A549 treated with AZD2906 at 1 μM for 4 hours (cell line): ENCODE data around the gene CHP2. TPM values are rescaled to one million over a fixed set of nuclear protein-coding genes. Genes with fewer than 3 reads are reported as not detected.

Source experiments
- total RNA-seq: library from RNA; stranded (reverse); fragments of 200-300 nt; extraction: Qiagen RNA extraction; gene quantifications from 5 replicates; pipeline ENCODE4 v1.2.3, GENCODE V29; 2022

The CHP2 gene
- 0.03 TPM in 1 of 5 replicates, not detected in the others for total RNA-seq

GRCh38 chr16:23754594-23755483, at the start of gene CHP2:
Gene CHP2, plus strand, starts transcription at chr16:23755026. Its CDS starts 24 bp downstream, at chr16:23755050.

GRCh38 chr16:23712976-23713375, 41.9 kb upstream of the CHP2 start, which contains the start of gene ERN2:
Gene ERN2, minus strand, starts transcription at chr16:23713222. Its CDS starts 35 bp downstream, at chr16:23713187.

Other genes starting within 250 kb of the CHP2 start
- 24.6 to 29.8 TPM (median 26.3 TPM) in 5 replicates for gene GGA2, start 244.5 kb upstream of the CHP2 start, total RNA-seq
- gene EARS2, start 197.7 kb upstream of the CHP2 start, total RNA-seq: 21.6 to 31.5 TPM (median 29.4 TPM) in 5 replicates
- 41.8 to 52.1 TPM (median 47.4 TPM) in 5 replicates for gene UBFD1, start 197.3 kb upstream of the CHP2 start, total RNA-seq
- gene NDUFAB1, start 158.7 kb upstream of the CHP2 start, total RNA-seq: 154 to 196 TPM (median 176 TPM) in 5 replicates
- gene PALB2, start 113.7 kb upstream of the CHP2 start, total RNA-seq: 11.0 to 12.1 TPM (median 11.9 TPM) in 5 replicates
- gene DCTN5, start 113.6 kb upstream of the CHP2 start, total RNA-seq: 67.7 to 74.0 TPM (median 68.7 TPM) in 5 replicates
- 143 to 166 TPM (median 159 TPM) in 5 replicates for gene PLK1, start 76.1 kb upstream of the CHP2 start, total RNA-seq
- gene ERN2, start 41.8 kb upstream of the CHP2 start, total RNA-seq: not detected in 5 replicates
- gene PRKCB, start 81.0 kb downstream of the CHP2 start, total RNA-seq: 0.14 to 0.28 TPM (median 0.17 TPM) in 5 replicates